ENCODE results near the gene COLQ.

- no peak for TF ChIP-seq POLR2A (IDR thresholded peaks at IDR 0.05)
- no peak for TF ChIP-seq CTCF (IDR thresholded peaks at IDR 0.05)
Observed at GRCh38 chr3:15440891-15441290, 80.6 kb downstream of the COLQ start.

All from lower leg skin (tissue), 3 donors.